Body of pancreas (tissue), 4 donors: Measurements from ENCODE around the gene MYO10. TPM values are rescaled to one million over a fixed set of nuclear protein-coding genes. Genes with fewer than 3 reads are reported as not detected.
"Not testable (repeated sequence)": the region's sequence is repeated elsewhere in the genome, so short reads cannot be mapped to it uniquely, and the experiment has no call there.

Experiments used
- ATAC-seq: fragments of 150-250 bp; one replicate; pipeline ENCODE4 v1.9.1; 2016
- DNase-seq, 4 donors: peaks; one replicate each; pipeline ENCODE4 v3.0.0-alpha.2; 2019
- H3K27ac ChIP-seq, 4 donors: fragments of 200-600 bp; sonication (generic); 1 replicate in 3 of 4; 2 replicates in 1 of 4; pipeline versions ENCODE4 v1.5.1 to v1.6.1; 2016 to 2019; ENCODE audit warnings: mild to moderate bottlenecking in 1 of 4, mixed read lengths in 1 of 4, moderate library complexity in 1 of 4
- H3K27me3 ChIP-seq, 2 donors: fragments of 200-600 bp; sonication (generic); one replicate each; pipeline ENCODE4 v1.6.0; 2016; ENCODE audit warnings: mild to moderate bottlenecking in 1 of 2
- H3K36me3 ChIP-seq, 2 donors: fragments of 200-600 bp; sonication (generic); replicated peaks in 1 of 2; 2 replicates each; pipeline ENCODE4 v1.5.1; 2016; ENCODE audit warnings: low read depth in 2 of 2; ENCODE audit not compliant: insufficient read depth in 1 of 2
- H3K4me1 ChIP-seq: fragments of 200-600 bp; sonication (generic); one replicate; pipeline ENCODE4 v1.6.0; 2016
- H3K4me3 ChIP-seq, 2 donors: fragments of 200-600 bp; sonication (generic); 1 replicate in 1 of 2; 2 replicates in 1 of 2; pipeline ENCODE4 v1.5.1; 2016 to 2019
- H3K9me3 ChIP-seq, 3 donors: fragments of 200-600 bp; sonication (generic); 1 replicate in 2 of 3; 2 replicates in 1 of 3; pipeline ENCODE4 v1.5.1; 2016
- CTCF ChIP-seq, 7 experiments: fragments of 450-650 bp in 4 of 7; fragments of 200-600 bp in 3 of 7; sonication (generic) in 3 of 7; IDR thresholded peaks; one replicate each; pipeline ENCODE4 v1.5.1; 2016 to 2019; ENCODE audit warnings: antibody characterized with exemption in 7 of 7
- POLR2A ChIP-seq, 3 donors: fragments of 450-650 bp; IDR thresholded peaks; one replicate each; pipeline ENCODE4 v1.6.1; 2016; ENCODE audit warnings: antibody characterized with exemption in 3 of 3, mild to moderate bottlenecking in 2 of 3
- WGBS, 2 donors: methylation state at CpG; one replicate each; pipeline ENCODE4 v1.1.5; 2017; 5-methylcytosine and 5-hydroxymethylcytosine counted together
- intact Hi-C: fragments of 100-400 bp; cut with DNase I; formaldehyde crosslinking; loops from one replicate; pipeline ENCODE4 v1.15.1; 2023
- total RNA-seq, 2 donors: library from RNA; depleted of rRNA; stranded (reverse); fragments of >200 nt; gene quantifications; one replicate each; pipeline ENCODE4 v1.1.0, GENCODE V29; 2016

The MYO10 gene
- total RNA-seq, 2 donors from 2014 or later: 35.8 to 162 TPM

- intact Hi-C loops: no loop called here
Measured at GRCh38 chr5:16772556-16772955, 163.5 kb downstream of the MYO10 start.

GRCh38 chr5:16768184-16768583 lies 167.9 kb downstream of the MYO10 start:
- ATAC-seq: no peak
- WGBS, 2 donors: 84 to 94% methylated on average over 3 of the region's 3 CpGs
- TF ChIP-seq POLR2A (IDR thresholded peaks at IDR 0.05) (no peak), CTCF (IDR thresholded peaks at IDR 0.05) (no peak)
- Histone ChIP-seq H3K36me3 (peaks cover 0 to 18% of the 10 kb centered on the region in 2 donors), H3K4me3 (no peak overlapping the region), H3K27ac (no peak overlapping the region), H3K4me1 (peaks cover 8% of the 10 kb centered on the region), H3K27me3 (no peaks in the 10 kb centered on the region), H3K9me3 (no peaks in the 10 kb centered on the region)
- intact Hi-C loops: no loop called here
- DNase-seq: no peak

More at GRCh38 chr5:16772556-16772955, 163.5 kb downstream of the MYO10 start:
- ATAC-seq (no peak), DNase-seq (no peak)
- WGBS, 2 donors: 52 to 72% methylated on average over 3 of the region's 3 CpGs
- no peak overlapping the region for H3K4me3 ChIP-seq
- H3K9me3 ChIP-seq: no peaks in the 10 kb centered on the region
- H3K27ac ChIP-seq: peak overlapping the region in 1 of 4 donors; percentile 8
- no peak for TF ChIP-seq CTCF (IDR thresholded peaks at IDR 0.05)
- TF ChIP-seq POLR2A (IDR thresholded peaks at IDR 0.05): no peak
- peaks cover 31% of the 10 kb centered on the region for H3K4me1 ChIP-seq
- H3K27me3 ChIP-seq: no peaks in the 10 kb centered on the region
- H3K36me3 ChIP-seq: peaks cover 0 to 6% of the 10 kb centered on the region in 2 donors

- Histone ChIP-seq H3K4me3 (no peak overlapping the region), H3K9me3 (no peaks in the 10 kb centered on the region), H3K36me3 (peaks cover 3 to 28% of the 10 kb centered on the region in 2 donors), H3K27me3 (no peaks in the 10 kb centered on the region), H3K27ac (no peak overlapping the region), H3K4me1 (no peaks in the 10 kb centered on the region)
- 69 to 73% methylated on average over 5 of the region's 5 CpGs for WGBS, 2 donors
- intact Hi-C loops: no loop called here
- ATAC-seq (no peak), DNase-seq (no peak)
- no peak for TF ChIP-seq CTCF (IDR thresholded peaks at IDR 0.05)
- TF ChIP-seq POLR2A (IDR thresholded peaks at IDR 0.05): no peak
Measured at GRCh38 chr5:16763211-16763610, 172.9 kb downstream of the MYO10 start.

- TF ChIP-seq CTCF (IDR thresholded peaks at IDR 0.05): no peak
- no peak for TF ChIP-seq POLR2A (IDR thresholded peaks at IDR 0.05)
- DNase-seq: peak in 2 of 4 donors; percentile 19 to 68
- no peak overlapping the region for H3K4me3 ChIP-seq
- WGBS, 2 donors: 76 to 89% methylated on average over 16 of the region's 16 CpGs
- H3K27me3 ChIP-seq: no peaks in the 10 kb centered on the region
- H3K9me3 ChIP-seq: no peaks in the 10 kb centered on the region
- intact Hi-C loops: no loop called here
- H3K27ac ChIP-seq: peak overlapping the region in 1 of 4 donors; percentile 12
- peaks cover 3 to 21% of the 10 kb centered on the region in 2 donors for H3K36me3 ChIP-seq
- no peak for ATAC-seq
- no peaks in the 10 kb centered on the region for H3K4me1 ChIP-seq
Measured at GRCh38 chr5:16759147-16759773, 176.8 kb downstream of the MYO10 start.

GRCh38 chr5:16757989-16758501 lies 178.0 kb downstream of the MYO10 start:
- ATAC-seq: peak; percentile 27
- no peak for TF ChIP-seq POLR2A (IDR thresholded peaks at IDR 0.05)
- TF ChIP-seq CTCF (IDR thresholded peaks at IDR 0.05): no peak
- no peaks in the 10 kb centered on the region for H3K4me1 ChIP-seq
- intact Hi-C loops: no loop called here
- 24 to 40% methylated on average over 8 of the region's 8 CpGs for WGBS, 2 donors
- no peaks in the 10 kb centered on the region for H3K9me3 ChIP-seq
- H3K27me3 ChIP-seq: no peaks in the 10 kb centered on the region
- H3K36me3 ChIP-seq: peaks cover 3 to 14% of the 10 kb centered on the region in 2 donors
- DNase-seq: peak in 3 of 4 donors; percentile 23 to 57 (median 30)
- H3K27ac ChIP-seq: peak overlapping the region in 2 of 4 donors; percentile 3 to 53
- H3K4me3 ChIP-seq: no peak overlapping the region

- DNase-seq, ATAC-seq, H3K4me1 ChIP-seq, H3K4me3 ChIP-seq, intact Hi-C loops, H3K27me3 ChIP-seq, H3K9me3 ChIP-seq: not testable (repeated sequence)
- Histone ChIP-seq H3K36me3 (peaks cover 2 to 14% of the 10 kb centered on the region in 2 donors), H3K27ac (peak overlapping the region in 2 of 4 donors; percentile 3 to 53)
- WGBS, 2 donors: 87 to 88% methylated on average over 6 of the region's 6 CpGs
Measured at GRCh38 chr5:16757577-16757976, 178.5 kb downstream of the MYO10 start.
